B cell (primary cell): Measurements from ENCODE around the gene PSPC1. TPM values are rescaled to one million over a fixed set of nuclear protein-coding genes. Genes with fewer than 3 reads are reported as not detected.

Source experiments
- ATAC-seq: fragments of 200-7000 bp; cut with Tn5 transposase; one replicate; pipeline ENCODE4 v1.10.0; 2021; ENCODE audit warnings: low read depth, mild to moderate bottlenecking, moderate number of reproducible peaks, moderate library complexity
- CTCF ChIA-PET: fragments of 350-600 bp; sonication (Branson Sonifier 250); formaldehyde crosslinking; loops from one replicate; lab custom pipeline; 2021; ENCODE audit warnings: antibody characterized with exemption, inconsistent platforms; lab: Charles Lee
- POLR2A ChIA-PET: fragments of 350-600 bp; sonication (Branson Sonifier 250); formaldehyde crosslinking; loops from one replicate; lab custom pipeline; 2021; ENCODE audit warnings: antibody characterized with exemption; lab: Charles Lee
- DNase-seq: peaks from one replicate; pipeline ENCODE4 v3.0.0; 2013
- H2AFZ ChIP-seq: 2 replicates; pipeline ENCODE4 v1.6.1; 2012; ENCODE audit warnings: mild to moderate bottlenecking, low read depth, low read length; ENCODE audit not compliant: insufficient read depth, poor library complexity, severe bottlenecking
- H3K27ac ChIP-seq, 2 donors: 1 replicate in 1 of 2; 2 replicates in 1 of 2; pipeline ENCODE4 v1.5.1; 2012 to 2013; ENCODE audit warnings: low read length in 2 of 2, mild to moderate bottlenecking in 2 of 2, moderate library complexity in 1 of 2
- H3K27me3 ChIP-seq, 4 experiments: fragments of 200-600 bp in 1 of 4; sonication (generic) in 1 of 4; replicated peaks in 1 of 4; 1 replicate in 2 of 4; 2 replicates in 2 of 4; pipeline versions ENCODE4 v1.6.1 to v1.7.0; 2013 to 2016; ENCODE audit warnings: low read length in 3 of 4, mild to moderate bottlenecking in 2 of 4, mixed read lengths in 1 of 4, moderate library complexity in 1 of 4; ENCODE audit not compliant: insufficient read depth in 4 of 4, control insufficient read depth in 3 of 4; ENCODE audit errors: control extremely low read depth in 1 of 4
- H3K36me3 ChIP-seq, 2 experiments: replicated peaks in 1 of 2; 1 replicate in 1 of 2; 2 replicates in 1 of 2; pipeline versions ENCODE4 v1.6.1 to v1.7.1; 2013; ENCODE audit warnings: low read length in 1 of 2; ENCODE audit not compliant: insufficient read depth in 2 of 2, control insufficient read depth in 1 of 2; ENCODE audit errors: control extremely low read depth in 1 of 2, extremely low read depth in 1 of 2
- H3K4me1 ChIP-seq, 2 donors: fragments of 200-600 bp in 1 of 2; sonication (generic) in 1 of 2; 1 replicate in 1 of 2; 2 replicates in 1 of 2; pipeline versions ENCODE4 v1.5.1 to v1.6.1; 2013 to 2017; ENCODE audit warnings: low read length in 2 of 2; ENCODE audit not compliant: control insufficient read depth in 2 of 2, insufficient read depth in 2 of 2
- H3K4me2 ChIP-seq: replicated peaks from 2 replicates; pipeline ENCODE3; 2012; ENCODE audit warnings: mild to moderate bottlenecking, low read depth, low read length; ENCODE audit not compliant: poor library complexity, severe bottlenecking
- H3K4me3 ChIP-seq, 5 experiments: fragments of 200-600 bp in 1 of 5; sonication (generic) in 1 of 5; 1 replicate in 3 of 5; 2 replicates in 2 of 5; pipeline versions ENCODE4 v1.5.1 to v1.7.0; 2011 to 2016; ENCODE audit warnings: low read length in 4 of 5, mild to moderate bottlenecking in 4 of 5, low read depth in 2 of 5, control low read depth in 1 of 5, moderate library complexity in 1 of 5; ENCODE audit not compliant: insufficient read depth in 1 of 5; ENCODE audit errors: control extremely low read depth in 1 of 5, extremely low read depth in 1 of 5
- H3K79me2 ChIP-seq: fragments of 200-600 bp; sonication (generic); one replicate; pipeline ENCODE4 v1.6.0; 2016; ENCODE audit warnings: low read length; ENCODE audit not compliant: control insufficient read depth, insufficient read depth
- H3K9ac ChIP-seq: fragments of 200-600 bp; sonication (generic); 2 replicates; pipeline ENCODE4 v1.6.1; 2017; ENCODE audit warnings: mild to moderate bottlenecking, low read length, moderate library complexity
- H3K9me3 ChIP-seq, 3 donors: one replicate each; pipeline versions ENCODE4 v1.6.1 to v1.7.1; 2013; ENCODE audit warnings: low read length in 2 of 3; ENCODE audit not compliant: control insufficient read depth in 2 of 3, insufficient read depth in 1 of 3; ENCODE audit errors: control extremely low read depth in 1 of 3
- H4K20me1 ChIP-seq: 2 replicates; pipeline ENCODE4 v1.6.0; 2012; ENCODE audit warnings: mild to moderate bottlenecking, low read length; ENCODE audit not compliant: insufficient read depth, control insufficient read depth, poor library complexity, severe bottlenecking
- H3K27ac Mint-ChIP-seq: one replicate; pipeline ENCODE4 v1.8.0; 2021; ENCODE audit warnings: mixed read lengths
- H3K27me3 Mint-ChIP-seq: one replicate; pipeline ENCODE4 v1.8.0; 2021; ENCODE audit warnings: mixed read lengths
- H3K4me1 Mint-ChIP-seq: one replicate; pipeline ENCODE4 v1.8.0; 2021; ENCODE audit warnings: mixed read lengths
- H3K4me3 Mint-ChIP-seq: one replicate; pipeline ENCODE4 v1.8.0; 2021; ENCODE audit warnings: mixed read lengths
- H3K9me3 Mint-ChIP-seq: one replicate; pipeline ENCODE4 v1.8.0; 2022; ENCODE audit warnings: mixed read lengths; ENCODE audit not compliant: insufficient read depth
- EZH2 ChIP-seq: IDR thresholded peaks from 2 replicates; pipeline ENCODE4 v1.6.1; 2012; ENCODE audit warnings: borderline replicate concordance, low read depth, mild to moderate bottlenecking, moderate library complexity, low read length; ENCODE audit not compliant: insufficient read depth, poor library complexity, severe bottlenecking
- WGBS: methylation state at CpG from one replicate; pipeline ENCODE4 v1.1.5; 2013; ENCODE audit warnings: missing lambda C conversion rate; ENCODE audit not compliant: insufficient coverage; 5-methylcytosine and 5-hydroxymethylcytosine counted together
- intact Hi-C: fragments of 100-400 bp; cut with micrococcal nuclease; formaldehyde crosslinking; loops from one replicate; pipeline ENCODE4 v1.10.0; 2022
- polyA plus RNA-seq: library from polyadenylated mRNA; depleted of rRNA; stranded (reverse); fragments of >200 nt; gene quantifications from 2 replicates; pipeline ENCODE4 v1.2.3, GENCODE V29; 2012
- total RNA-seq, 2 donors: library from RNA; stranded (reverse); fragments of 120-200 nt in 1 of 2; gene quantifications; 1 replicate in 1 of 2; 2 replicates in 1 of 2; pipeline versions ENCODE4 v1.2.3 to v1.2.4, GENCODE V29; 2013 to 2022
- TF ChIP-seq, protein P1 (sequence below): fragments of 200-600 bp; IDR thresholded peaks from one replicate; pipeline ENCODE4 v1.8.0; 2022; ENCODE audit warnings: antibody characterized with exemption, mild to moderate bottlenecking

Gene PSPC1
- total and polyA plus RNA-seq, 2 donors (not counting 1 experiment from before 2014, with no cell fraction given), result 55.3 to 121 TPM

DNA sequence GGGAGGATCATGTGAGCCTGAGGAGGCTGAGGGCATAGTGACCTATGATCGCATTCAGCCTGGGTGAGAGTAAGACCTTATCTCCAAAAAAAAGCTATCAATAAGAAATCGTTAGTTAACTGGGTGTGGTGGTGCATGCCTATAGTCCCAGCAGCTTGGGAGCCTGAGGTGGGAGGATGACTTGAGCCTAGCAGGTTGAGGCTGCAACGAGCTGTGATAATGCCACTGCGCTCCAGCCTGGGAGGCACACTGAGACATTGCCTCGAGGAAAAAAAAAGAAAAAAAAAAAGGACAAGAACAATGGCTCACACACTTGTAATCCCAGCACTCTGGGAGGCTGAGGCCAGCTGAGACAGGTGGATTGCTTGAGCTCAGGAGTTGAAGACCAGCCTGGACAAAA is 16.2 kb downstream of the PSPC1 start:
- peaks cover 98% of the 10 kb centered on the region for H3K79me2 ChIP-seq
- intact Hi-C loops, result no loop called here
- no peaks in the 10 kb centered on the region for H3K4me1 ChIP-seq
- ChIA-PET CTCF (no interaction called here), POLR2A (interaction anchor here (0.7 kb wide), 1 partner anchor 97 kb away, joined by 4 read pairs; no protein-coding TSS in a partner anchor)
- H3K9me3 ChIP-seq, result no peaks in the 10 kb centered on the region
- H3K4me3 ChIP-seq, result no peak overlapping the region
- peaks cover 63% of the 10 kb centered on the region for H4K20me1 ChIP-seq
- TF ChIP-seq, protein P1, sequence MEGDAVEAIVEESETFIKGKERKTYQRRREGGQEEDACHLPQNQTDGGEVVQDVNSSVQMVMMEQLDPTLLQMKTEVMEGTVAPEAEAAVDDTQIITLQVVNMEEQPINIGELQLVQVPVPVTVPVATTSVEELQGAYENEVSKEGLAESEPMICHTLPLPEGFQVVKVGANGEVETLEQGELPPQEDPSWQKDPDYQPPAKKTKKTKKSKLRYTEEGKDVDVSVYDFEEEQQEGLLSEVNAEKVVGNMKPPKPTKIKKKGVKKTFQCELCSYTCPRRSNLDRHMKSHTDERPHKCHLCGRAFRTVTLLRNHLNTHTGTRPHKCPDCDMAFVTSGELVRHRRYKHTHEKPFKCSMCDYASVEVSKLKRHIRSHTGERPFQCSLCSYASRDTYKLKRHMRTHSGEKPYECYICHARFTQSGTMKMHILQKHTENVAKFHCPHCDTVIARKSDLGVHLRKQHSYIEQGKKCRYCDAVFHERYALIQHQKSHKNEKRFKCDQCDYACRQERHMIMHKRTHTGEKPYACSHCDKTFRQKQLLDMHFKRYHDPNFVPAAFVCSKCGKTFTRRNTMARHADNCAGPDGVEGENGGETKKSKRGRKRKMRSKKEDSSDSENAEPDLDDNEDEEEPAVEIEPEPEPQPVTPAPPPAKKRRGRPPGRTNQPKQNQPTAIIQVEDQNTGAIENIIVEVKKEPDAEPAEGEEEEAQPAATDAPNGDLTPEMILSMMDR, result no peak
- TF ChIP-seq EZH2, result no peak
- WGBS, result 79% methylated on average over 4 of the region's 5 CpGs
- no peak overlapping the region for H3K4me2 ChIP-seq
- H3K27ac ChIP-seq, result no peak overlapping the region
- H3K9me3 Mint-ChIP-seq, result no peaks in the 10 kb centered on the region
- H3K27ac Mint-ChIP-seq, result no peak overlapping the region
- ATAC-seq (no peak), DNase-seq (no peak)
- no peak overlapping the region for H3K4me3 Mint-ChIP-seq
- H3K4me1 Mint-ChIP-seq, result peaks cover 41% of the 10 kb centered on the region
- no peaks in the 10 kb centered on the region for H3K27me3 Mint-ChIP-seq
- no peak overlapping the region for H3K9ac ChIP-seq
- H2AFZ ChIP-seq, result no peak overlapping the region
- H3K36me3 ChIP-seq, result peaks cover 12 to 43% of the 10 kb centered on the region in 2 experiments
- H3K27me3 ChIP-seq, result no peaks in the 10 kb centered on the region

GRCh38 chr13:19764237-19764636 is 18.5 kb downstream of the PSPC1 start:
- no peak overlapping the region for H3K27ac ChIP-seq
- H2AFZ ChIP-seq, result no peak overlapping the region
- TF ChIP-seq, protein P1, result no peak
- TF ChIP-seq EZH2, result no peak
- peaks cover 79% of the 10 kb centered on the region for H4K20me1 ChIP-seq
- H3K36me3 ChIP-seq, result peaks cover 10 to 43% of the 10 kb centered on the region in 2 experiments
- no peaks in the 10 kb centered on the region for H3K27me3 Mint-ChIP-seq
- H3K27me3 ChIP-seq, result no peaks in the 10 kb centered on the region
- no peak overlapping the region for H3K4me2 ChIP-seq
- peaks cover 43% of the 10 kb centered on the region for H3K4me1 Mint-ChIP-seq
- no peaks in the 10 kb centered on the region for H3K9me3 ChIP-seq
- no peaks in the 10 kb centered on the region for H3K9me3 Mint-ChIP-seq
- peaks cover 98% of the 10 kb centered on the region for H3K79me2 ChIP-seq
- no peak for DNase-seq
- no peak for ATAC-seq
- ChIA-PET CTCF (interaction anchor here (0.6 kb wide), 1 partner anchor 26 kb away, joined by 4 read pairs; no protein-coding TSS in a partner anchor), POLR2A (no interaction called here)
- no peak overlapping the region for H3K27ac Mint-ChIP-seq
- H3K4me3 Mint-ChIP-seq, result no peak overlapping the region
- H3K4me3 ChIP-seq, result no peak overlapping the region
- H3K4me1 ChIP-seq, result no peaks in the 10 kb centered on the region
- WGBS, result no CpG with 5 or more reads among the region's 2 CpGs
- intact Hi-C loops, result no loop called here
- H3K9ac ChIP-seq, result no peak overlapping the region
